Activated naive CD4-positive, alpha-beta T cell treated with anti-CD3 and anti-CD28 coated beads for 36 hours (primary cell): Measurements from ENCODE around the gene ACSS1. TPM values are rescaled to one million over a fixed set of nuclear protein-coding genes. Genes with fewer than 3 reads are reported as not detected.
A peak's percentile ranks its signal among the peaks of the same experiment; 100 is the strongest.

Experiments
- CTCF ChIA-PET: fragments of 350-600 bp; sonication (Branson Sonifier 250); formaldehyde crosslinking; loops from one replicate; lab custom pipeline; 2021; ENCODE audit warnings: antibody characterized with exemption; lab: Charles Lee
- DNase-seq: peaks from one replicate; pipeline ENCODE4 v3.0.0-alpha.2; 2020
- H3K27ac Mint-ChIP-seq: one replicate; pipeline ENCODE4 v1.8.0; 2021; ENCODE audit warnings: mild to moderate bottlenecking, mixed read lengths
- H3K27me3 Mint-ChIP-seq: one replicate; pipeline ENCODE4 v1.8.0; 2021; ENCODE audit warnings: low read depth, mixed read lengths
- H3K36me3 Mint-ChIP-seq: one replicate; pipeline ENCODE4 v1.8.0; 2021; ENCODE audit warnings: low read depth, mixed read lengths
- H3K4me1 Mint-ChIP-seq: one replicate; pipeline ENCODE4 v1.8.0; 2021; ENCODE audit warnings: low read depth, mixed read lengths
- H3K4me3 Mint-ChIP-seq: one replicate; pipeline ENCODE4 v1.8.0; 2021; ENCODE audit warnings: mild to moderate bottlenecking, moderate library complexity, mixed read lengths
- H3K9me3 Mint-ChIP-seq: one replicate; pipeline ENCODE4 v1.8.0; 2021; ENCODE audit warnings: mixed read lengths
- intact Hi-C: fragments of 100-400 bp; cut with micrococcal nuclease; formaldehyde crosslinking; loops from one replicate; pipeline ENCODE4 v1.15.1; 2023
- total RNA-seq, 2 experiments: library from RNA; stranded (reverse); gene quantifications; one replicate each; pipeline ENCODE4 v1.2.3, GENCODE V29; 2021

Gene ACSS1
- total RNA-seq, 2 experiments from 2014 or later: 9.4 to 10.1 TPM

GRCh38 chr20:24995741-24996448 is 62.0 kb downstream of the ACSS1 start:
- H3K4me3 Mint-ChIP-seq: no peak overlapping the region
- no peak overlapping the region for H3K27ac Mint-ChIP-seq
- intact Hi-C loops: loop anchor here (1.0 to 2.0 kb wide), 4 partner anchors 69 to 403 kb away; no protein-coding TSS in a partner anchor
- CTCF ChIA-PET: interaction anchor here (0.8 to 8.0 kb wide), 15 partner anchors 8 to 403 kb away, joined by 3 to 105 read pairs (median 6); partner anchors contain the start of gene ACSS1
- no peaks in the 10 kb centered on the region for H3K27me3 Mint-ChIP-seq
- peaks cover 34% of the 10 kb centered on the region for H3K4me1 Mint-ChIP-seq
- no peaks in the 10 kb centered on the region for H3K9me3 Mint-ChIP-seq
- no peak for DNase-seq
- no peaks in the 10 kb centered on the region for H3K36me3 Mint-ChIP-seq

DNA sequence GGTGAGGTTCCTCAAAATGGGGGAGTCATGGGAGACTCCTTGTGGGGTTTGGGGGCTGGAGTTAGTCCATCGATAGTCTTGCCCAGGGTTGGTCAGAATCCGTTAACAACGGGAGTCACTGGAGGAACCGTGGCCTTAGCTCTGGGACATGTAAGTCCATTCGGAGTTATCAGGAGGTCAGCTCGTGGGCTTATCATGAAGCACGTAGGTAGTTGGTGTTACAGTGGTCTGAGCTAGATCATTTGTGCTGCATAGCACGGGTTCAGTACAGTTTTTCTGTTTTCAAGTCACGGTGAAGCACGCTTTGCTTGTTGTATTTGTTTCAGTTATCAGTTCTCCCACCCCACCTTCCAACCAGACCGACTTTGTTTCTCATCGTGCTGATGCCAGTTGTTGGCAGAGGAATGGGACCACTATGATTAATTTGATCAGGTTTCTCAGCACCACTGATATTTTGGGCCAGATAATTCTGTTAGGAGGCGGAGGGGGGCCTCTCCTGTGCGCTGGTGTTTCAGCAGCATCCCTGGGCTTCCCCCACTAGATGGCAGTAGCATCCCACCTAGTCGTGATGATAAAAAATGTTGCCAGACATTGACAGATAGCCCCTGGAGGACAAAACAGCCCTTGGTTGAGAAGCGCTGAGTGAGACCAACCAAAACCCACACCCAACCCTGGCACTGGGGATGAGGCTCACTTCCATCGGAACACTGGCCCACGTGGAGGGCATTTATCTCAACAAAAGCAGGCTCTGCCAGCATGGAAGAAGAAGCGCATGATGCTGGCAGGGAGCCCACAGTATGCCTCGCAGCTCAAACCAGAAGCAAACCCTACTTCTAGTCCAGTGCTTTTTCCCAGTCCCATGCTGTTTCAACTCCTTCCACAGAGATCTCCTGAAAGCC is 63.2 kb downstream of the ACSS1 start:
- no peak overlapping the region for H3K27ac Mint-ChIP-seq
- CTCF ChIA-PET: interaction anchor here (0.6 to 8.0 kb wide), 29 partner anchors 10 to 404 kb away, joined by 3 to 105 read pairs (median 5); partner anchors contain the start of genes ACSS1, ENTPD6 and PYGB
- no peak overlapping the region for H3K4me3 Mint-ChIP-seq

GRCh38 chr20:24994186-24994465 is 63.8 kb downstream of the ACSS1 start:
- H3K27me3 Mint-ChIP-seq: no peaks in the 10 kb centered on the region
- peak overlapping the region; percentile 17 for H3K27ac Mint-ChIP-seq
- CTCF ChIA-PET: interaction anchor here (0.6 to 8.0 kb wide), 27 partner anchors 11 to 577 kb away, joined by 3 to 105 read pairs (median 5); partner anchors contain the start of genes ACSS1, ENTPD6 and PYGB
- DNase-seq: no peak
- H3K9me3 Mint-ChIP-seq: no peaks in the 10 kb centered on the region
- intact Hi-C loops: loop anchor here (2.0 to 5.0 kb wide), 2 partner anchors 303 to 628 kb away; partner anchors contain the start of gene NANP
- H3K36me3 Mint-ChIP-seq: peaks cover 3% of the 10 kb centered on the region
- peaks cover 43% of the 10 kb centered on the region for H3K4me1 Mint-ChIP-seq
- H3K4me3 Mint-ChIP-seq: peak overlapping the region; percentile 13

More for the DNA sequence above, 63.2 kb downstream of the ACSS1 start:
- Mint-ChIP-seq H3K4me1 (peaks cover 37% of the 10 kb centered on the region), H3K36me3 (no peaks in the 10 kb centered on the region), H3K9me3 (no peaks in the 10 kb centered on the region), H3K27me3 (no peaks in the 10 kb centered on the region)
- peak; percentile 91 for DNase-seq
- intact Hi-C loops: loop anchor here (1.0 to 5.0 kb wide), 5 partner anchors 71 to 628 kb away; partner anchors contain the start of gene NANP

DNA sequence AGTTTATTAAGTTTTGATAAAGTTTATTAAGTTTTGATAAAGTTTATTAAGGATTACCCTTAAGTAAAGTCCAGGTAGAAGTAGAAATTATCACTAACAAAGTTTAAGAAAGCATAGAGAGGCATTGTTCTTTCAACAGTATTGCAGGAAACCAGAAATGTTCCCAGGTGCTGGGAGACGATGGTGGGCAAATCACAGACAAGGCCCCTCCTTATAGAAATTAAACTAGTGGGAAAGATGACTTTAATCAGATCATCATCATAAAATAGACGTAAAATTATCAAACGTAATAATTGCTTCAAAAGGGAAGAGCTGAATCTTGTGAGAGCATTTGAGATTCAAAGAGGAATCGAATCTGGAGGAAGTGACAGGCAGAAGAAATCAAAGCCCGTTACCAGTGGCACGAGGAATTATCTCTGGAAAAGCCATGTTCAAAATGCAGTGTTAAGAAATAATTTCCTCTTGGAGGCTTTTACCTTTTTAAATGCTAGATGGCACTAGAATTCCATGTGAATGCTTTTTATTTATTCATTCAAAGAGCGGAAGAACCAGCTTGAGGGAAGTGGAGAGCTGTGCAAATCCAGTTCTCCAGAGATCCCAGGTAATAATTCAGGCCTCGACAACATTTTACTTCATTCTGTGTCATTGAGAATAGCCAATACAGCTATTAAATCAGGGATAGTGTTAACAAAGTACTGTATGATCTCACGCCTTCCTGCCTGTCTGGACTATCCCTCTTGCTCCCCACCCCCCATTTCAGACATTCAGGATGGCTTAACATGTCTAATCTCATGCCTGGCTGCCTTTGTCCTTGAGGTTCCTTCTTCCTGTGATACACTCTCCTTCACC is 64.4 kb downstream of the ACSS1 start:
- H3K9me3 Mint-ChIP-seq: no peaks in the 10 kb centered on the region
- no peak for DNase-seq
- peaks cover 47% of the 10 kb centered on the region for H3K4me1 Mint-ChIP-seq
- H3K27ac Mint-ChIP-seq: peak overlapping the region; percentile 90
- CTCF ChIA-PET: interaction anchor here (0.6 to 8.0 kb wide), 25 partner anchors 11 to 578 kb away, joined by 3 to 105 read pairs (median 5); partner anchors contain the start of genes ACSS1, ENTPD6 and PYGB
- intact Hi-C loops: loop anchor here (1.0 to 5.0 kb wide), 5 partner anchors 43 to 629 kb away; partner anchors contain the start of genes ABHD12, GINS1 and NANP
- H3K27me3 Mint-ChIP-seq: no peaks in the 10 kb centered on the region
- peak overlapping the region; percentile 89 for H3K4me3 Mint-ChIP-seq
- peaks cover 6% of the 10 kb centered on the region for H3K36me3 Mint-ChIP-seq

DNA sequence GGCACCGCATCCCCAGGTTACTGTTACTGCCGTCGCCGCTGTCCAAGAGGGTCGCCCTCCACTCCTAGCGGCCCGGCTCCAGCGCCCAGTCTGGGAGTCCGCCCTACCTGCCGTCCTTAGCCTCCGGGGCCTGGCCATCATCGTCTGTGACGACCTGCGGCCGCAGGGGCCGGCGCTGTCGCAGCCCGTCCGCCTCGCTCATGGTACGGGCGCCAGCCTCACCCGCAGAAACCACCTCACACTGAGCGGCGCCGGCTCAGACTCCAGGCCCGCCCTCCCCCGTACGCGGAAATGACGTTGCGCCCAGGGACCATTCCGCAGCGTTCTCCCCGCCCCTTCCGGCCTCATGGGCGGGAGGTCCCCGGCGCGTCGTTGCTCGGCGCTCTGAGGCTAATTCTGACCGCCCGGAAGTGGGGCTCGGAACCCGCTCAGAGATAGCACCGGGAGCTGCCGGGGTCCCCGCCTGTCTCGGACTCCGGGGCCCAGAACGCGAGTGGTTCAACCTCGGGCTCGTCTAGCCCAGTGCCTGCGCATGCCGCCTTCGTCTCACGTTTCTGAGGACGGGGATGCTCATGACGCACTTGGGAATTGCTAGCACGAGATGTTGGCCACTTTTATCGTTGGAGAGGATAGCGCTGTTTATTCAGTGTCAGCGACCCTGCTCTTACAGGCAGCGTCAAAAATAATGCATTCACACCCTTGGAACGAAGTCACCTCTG is 65.3 kb downstream of the ACSS1 start, which contains the start of gene APMAP:
APMAP (minus strand) TSS at position 265 of the 719 bp plus-strand sequence; CDS start at position 202, 63 bp downstream.
- CTCF ChIA-PET: interaction anchor here (1.0 to 8.0 kb wide), 9 partner anchors 12 to 579 kb away, joined by 3 to 105 read pairs (median 14); no protein-coding TSS in a partner anchor
- intact Hi-C loops: loop anchor here (1.0 to 5.0 kb wide), 12 partner anchors 43 to 704 kb away; partner anchors contain the start of genes ABHD12, CST7, GINS1 and NANP
- Mint-ChIP-seq H3K36me3 (peaks cover 7% of the 10 kb centered on the region), H3K27ac (peak within 1 kb of the TSS; percentile 90), H3K4me3 (peak within 1 kb of the TSS; percentile 89), H3K27me3 (no peaks in the 10 kb centered on the region), H3K4me1 (peaks cover 57% of the 10 kb centered on the region), H3K9me3 (no peaks in the 10 kb centered on the region)
- DNase-seq: peak; percentile 97

- Mint-ChIP-seq H3K27me3 (no peaks in the 10 kb centered on the region), H3K4me3 (peak overlapping the region; percentile 89), H3K36me3 (peaks cover 11% of the 10 kb centered on the region), H3K4me1 (peaks cover 63% of the 10 kb centered on the region), H3K9me3 (no peaks in the 10 kb centered on the region), H3K27ac (peak overlapping the region; percentile 90)
- intact Hi-C loops: loop anchor here (1.0 to 5.0 kb wide), 11 partner anchors 43 to 704 kb away; partner anchors contain the start of genes ABHD12, CST7, GINS1 and NANP
- CTCF ChIA-PET: interaction anchor here (8.0 kb wide), 1 partner anchor 188 kb away, joined by 53 read pairs; no protein-coding TSS in a partner anchor
- DNase-seq: peak; percentile 15
These were observed 65.9 kb downstream of the ACSS1 start for GRCh38 chr20:24991897-24992486.

- intact Hi-C loops: loop anchor here (5.0 kb wide), 1 partner anchor 631 kb away; the partner anchor contains the start of gene NANP
- H3K27ac Mint-ChIP-seq: no peak overlapping the region
- CTCF ChIA-PET: interaction anchor here (1.1 kb wide), 1 partner anchor 61 kb away, joined by 4 read pairs; no protein-coding TSS in a partner anchor
- H3K27me3 Mint-ChIP-seq: no peaks in the 10 kb centered on the region
- H3K4me3 Mint-ChIP-seq: peak overlapping the region; percentile 89
- no peaks in the 10 kb centered on the region for H3K9me3 Mint-ChIP-seq
- H3K36me3 Mint-ChIP-seq: peaks cover 14% of the 10 kb centered on the region
- H3K4me1 Mint-ChIP-seq: peaks cover 72% of the 10 kb centered on the region
- no peak for DNase-seq
These were observed 67.1 kb downstream of the ACSS1 start for GRCh38 chr20:24990810-24991252.

- peaks cover 16% of the 10 kb centered on the region for H3K36me3 Mint-ChIP-seq
- no peaks in the 10 kb centered on the region for H3K9me3 Mint-ChIP-seq
- intact Hi-C loops: no loop called here
- H3K27ac Mint-ChIP-seq: no peak overlapping the region
- DNase-seq: no peak
- H3K4me3 Mint-ChIP-seq: no peak overlapping the region
- H3K27me3 Mint-ChIP-seq: no peaks in the 10 kb centered on the region
- CTCF ChIA-PET: no interaction called here
- H3K4me1 Mint-ChIP-seq: peaks cover 69% of the 10 kb centered on the region
These were observed 68.8 kb downstream of the ACSS1 start for GRCh38 chr20:24989162-24989561.

- H3K4me3 Mint-ChIP-seq: no peak overlapping the region
- H3K36me3 Mint-ChIP-seq: peaks cover 22% of the 10 kb centered on the region
- intact Hi-C loops: no loop called here
- no peaks in the 10 kb centered on the region for H3K27me3 Mint-ChIP-seq
- CTCF ChIA-PET: interaction anchor here (0.7 kb wide), 1 partner anchor 74 kb away, joined by 3 read pairs; no protein-coding TSS in a partner anchor
- H3K9me3 Mint-ChIP-seq: no peaks in the 10 kb centered on the region
- H3K4me1 Mint-ChIP-seq: peaks cover 60% of the 10 kb centered on the region
- no peak for DNase-seq
- no peak overlapping the region for H3K27ac Mint-ChIP-seq
These were observed 69.8 kb downstream of the ACSS1 start for GRCh38 chr20:24987873-24988835.
